ENCODE measurements around the gene RBFOX2.

Gene RBFOX2

DNA sequence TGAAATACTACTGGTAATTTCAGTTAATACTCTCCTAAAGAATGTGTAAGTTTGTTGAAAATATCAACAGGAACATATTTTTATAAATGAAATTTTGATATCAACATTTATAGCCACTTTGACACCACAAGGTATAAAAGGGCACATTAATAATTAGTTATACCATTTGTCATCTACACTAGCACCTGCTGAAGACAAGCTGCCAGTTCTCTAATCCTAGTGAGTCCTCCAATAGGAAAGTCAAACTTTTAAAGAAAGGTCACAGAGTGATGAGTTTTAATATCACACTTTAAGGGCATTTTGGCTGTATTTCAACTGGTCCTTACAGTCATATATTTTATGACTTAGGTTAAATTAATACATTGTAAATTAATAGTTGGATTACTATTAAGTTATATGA is 258.6 kb downstream of the RBFOX2 start:
- H3K9me3 ChIP-seq, result no peaks in the 10 kb centered on the region
- no peak for TF ChIP-seq CTCF (IDR thresholded peaks at IDR 0.05)
- H3K4me3 ChIP-seq, result no peak overlapping the region
- peaks cover 0 to 8% (median 0%) of the 10 kb centered on the region in 4 donors for H3K4me1 ChIP-seq
- intact Hi-C loops (cut with DNase I; ENCODE audit: low total_unique reads), result loop anchor here (10.0 kb wide), 2 partner anchors 145 to 355 kb away; no protein-coding TSS in a partner anchor
- no peaks in the 10 kb centered on the region for H3K27me3 ChIP-seq
- H3K27ac ChIP-seq, result no peak overlapping the region
- no peak for DNase-seq
- H3K36me3 ChIP-seq, result no peaks in the 10 kb centered on the region

GRCh38 chr22:35766654-35767580 is 261.7 kb downstream of the RBFOX2 start:
- no peak overlapping the region for H3K27ac ChIP-seq
- H3K27me3 ChIP-seq, result no peaks in the 10 kb centered on the region
- no peak for TF ChIP-seq CTCF (IDR thresholded peaks at IDR 0.05)
- no peak for DNase-seq
- peaks cover 0 to 5% (median 0%) of the 10 kb centered on the region in 3 donors for H3K36me3 ChIP-seq
- H3K4me1 ChIP-seq, result peaks cover 0 to 8% (median 0%) of the 10 kb centered on the region in 4 donors
- no peaks in the 10 kb centered on the region for H3K9me3 ChIP-seq
- no peak overlapping the region for H3K4me3 ChIP-seq
- intact Hi-C loops (cut with DNase I; ENCODE audit: low total_unique reads), result loop anchor here (10.0 kb wide), 2 partner anchors 148 to 358 kb away; no protein-coding TSS in a partner anchor

GRCh38 chr22:35761037-35761436 is 267.6 kb downstream of the RBFOX2 start:
- Histone ChIP-seq H3K36me3 (peaks cover 23 to 47% (median 23%) of the 10 kb centered on the region in 3 donors), H3K9me3 (no peaks in the 10 kb centered on the region), H3K27me3 (no peaks in the 10 kb centered on the region), H3K27ac (no peak overlapping the region), H3K4me1 (no peaks in the 10 kb centered on the region), H3K4me3 (no peak overlapping the region)
- intact Hi-C loops (cut with DNase I; ENCODE audit: low total_unique reads), result loop anchor here (10.0 kb wide), 2 partner anchors 154 to 364 kb away; no protein-coding TSS in a partner anchor
- TF ChIP-seq CTCF (IDR thresholded peaks at IDR 0.05), result peak in 1 of 2 experiments; percentile 34
- no peak for DNase-seq

GRCh38 chr22:35758394-35758793 is 270.2 kb downstream of the RBFOX2 start:
- H3K4me1 ChIP-seq, result no peaks in the 10 kb centered on the region
- H3K27me3 ChIP-seq, result no peaks in the 10 kb centered on the region
- TF ChIP-seq CTCF (IDR thresholded peaks at IDR 0.05), result no peak
- no peaks in the 10 kb centered on the region for H3K9me3 ChIP-seq
- no peak for DNase-seq
- H3K36me3 ChIP-seq, result peaks cover 23 to 53% (median 26%) of the 10 kb centered on the region in 3 donors
- no peak overlapping the region for H3K4me3 ChIP-seq
- H3K27ac ChIP-seq, result no peak overlapping the region
- intact Hi-C loops (cut with DNase I; ENCODE audit: low total_unique reads), result no loop called here

DNA sequence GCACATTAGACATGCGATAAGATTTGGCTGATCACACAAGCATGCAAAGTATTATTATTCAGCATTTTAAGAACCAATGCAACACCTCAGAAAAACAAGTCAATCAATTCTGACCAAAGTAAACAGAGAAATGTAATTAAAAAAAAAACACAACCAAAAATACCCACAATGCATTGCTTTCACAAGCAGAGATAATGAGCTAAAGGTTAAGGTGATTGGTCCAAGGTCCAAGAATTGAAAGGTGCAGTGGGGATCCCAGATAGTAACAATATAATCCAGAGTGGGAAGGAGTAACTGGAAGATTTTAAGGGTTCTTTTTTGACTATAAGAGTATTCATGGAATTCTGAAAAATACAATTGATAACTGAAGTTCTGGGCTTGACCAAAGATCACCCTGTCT is 271.9 kb downstream of the RBFOX2 start:
- peaks cover 23 to 53% (median 26%) of the 10 kb centered on the region in 3 donors for H3K36me3 ChIP-seq
- TF ChIP-seq CTCF (IDR thresholded peaks at IDR 0.05), result no peak
- no peak for DNase-seq
- intact Hi-C loops (cut with DNase I; ENCODE audit: low total_unique reads), result no loop called here
- no peak overlapping the region for H3K4me3 ChIP-seq
- H3K27me3 ChIP-seq, result no peaks in the 10 kb centered on the region
- no peaks in the 10 kb centered on the region for H3K9me3 ChIP-seq
- no peak overlapping the region for H3K27ac ChIP-seq
- no peaks in the 10 kb centered on the region for H3K4me1 ChIP-seq
